GM19463 (cell line): Measurements from ENCODE around the gene ZNF524.

Experiments
- ATAC-seq: cut with Tn5 transposase; IDR thresholded peaks from one replicate; pipeline ENCODE4 v1.9.1; 2021; ENCODE audit warnings: mild to moderate bottlenecking, moderate library complexity; ENCODE audit not compliant: unreplicated experiment

The ZNF524 gene

GRCh38 chr19:55618426-55618825, 18.3 kb downstream of the ZNF524 start:
- ATAC-seq, result no peak

GRCh38 chr19:55619286-55619685, 19.2 kb downstream of the ZNF524 start:
- no peak for ATAC-seq

- no peak for ATAC-seq
These were observed 20.5 kb downstream of the ZNF524 start for GRCh38 chr19:55620410-55621204.

GRCh38 chr19:55621205-55621672, 21.2 kb downstream of the ZNF524 start:
- ATAC-seq, result no peak

GRCh38 chr19:55621673-55622231, 21.7 kb downstream of the ZNF524 start:
- no peak for ATAC-seq

- no peak for ATAC-seq
These were observed 22.3 kb downstream of the ZNF524 start for GRCh38 chr19:55622242-55622969.

- ATAC-seq, result no peak
These were observed 23.0 kb downstream of the ZNF524 start for GRCh38 chr19:55623130-55623529.

GRCh38 chr19:55623561-55623960, 23.5 kb downstream of the ZNF524 start:
- no peak for ATAC-seq

- ATAC-seq, result no peak
These were observed 24.3 kb downstream of the ZNF524 start, which contains the start of gene ZNF784 for GRCh38 chr19:55624109-55625003. ZNF784 (minus strand) TSS chr19:55624566; CDS start chr19:55624561, 5 bp downstream.

- ATAC-seq, result no peak
These were observed 24.9 kb downstream of the ZNF524 start for GRCh38 chr19:55625004-55625326.

- ATAC-seq, result no peak
These were observed 26.3 kb downstream of the ZNF524 start for GRCh38 chr19:55626350-55626749.

GRCh38 chr19:55632463-55632834, 32.4 kb downstream of the ZNF524 start:
- no peak for ATAC-seq

- no peak for ATAC-seq
These were observed 33.8 kb downstream of the ZNF524 start for GRCh38 chr19:55633861-55634260.

GRCh38 chr19:55635334-55635717, 35.2 kb downstream of the ZNF524 start:
- ATAC-seq, result no peak

GRCh38 chr19:55635856-55636440, 35.9 kb downstream of the ZNF524 start:
- no peak for ATAC-seq

GRCh38 chr19:55636723-55637122, 36.6 kb downstream of the ZNF524 start:
- ATAC-seq, result no peak

- ATAC-seq, result no peak
These were observed 37.4 kb downstream of the ZNF524 start for GRCh38 chr19:55637534-55637933.

- no peak for ATAC-seq
These were observed 38.8 kb downstream of the ZNF524 start for GRCh38 chr19:55638864-55639359.

- no peak for ATAC-seq
These were observed 40.0 kb downstream of the ZNF524 start for GRCh38 chr19:55640043-55640576.
